Naive thymus-derived CD4-positive, alpha-beta T cell (primary cell): ENCODE data around the gene MIOX. TPM values are rescaled to one million over a fixed set of nuclear protein-coding genes. Genes with fewer than 3 reads are reported as not detected.

Source experiments
- ATAC-seq: fragments of 150-1000 bp; cut with Tn5 transposase; 2 replicates; pipeline ENCODE4 v1.10.0; 2021; ENCODE audit warnings: mild to moderate bottlenecking, moderate library complexity
- CTCF ChIA-PET: fragments of 350-600 bp; sonication (Branson Sonifier 250); formaldehyde crosslinking; loops from one replicate; lab custom pipeline; 2021; ENCODE audit warnings: antibody characterized with exemption; lab: Charles Lee
- POLR2A ChIA-PET: fragments of 350-600 bp; sonication (Branson Sonifier 250); formaldehyde crosslinking; loops from one replicate; lab custom pipeline; 2021; ENCODE audit warnings: antibody characterized with exemption, inconsistent platforms; lab: Charles Lee
- DNase-seq, 9 donors: peaks; one replicate each; pipeline versions ENCODE4 v3.0.0 to v3.0.0-alpha.2; 2020 to 2022; ENCODE audit warnings: mixed read lengths in 1 of 9
- H3K27ac ChIP-seq: one replicate; pipeline ENCODE4 v1.7.0; 2013; ENCODE audit warnings: mild to moderate bottlenecking, low read depth, low read length, moderate library complexity
- H3K27me3 ChIP-seq, 2 donors: one replicate each; pipeline ENCODE4 v1.7.0; 2013; ENCODE audit warnings: low read length in 2 of 2, mild to moderate bottlenecking in 2 of 2, moderate library complexity in 2 of 2; ENCODE audit not compliant: control insufficient read depth in 2 of 2, insufficient read depth in 2 of 2
- H3K36me3 ChIP-seq, 3 experiments: 1 replicate in 2 of 3; 2 replicates in 1 of 3; pipeline ENCODE4 v1.7.0; 2013; ENCODE audit warnings: low read length in 3 of 3, mild to moderate bottlenecking in 3 of 3, moderate library complexity in 1 of 3; ENCODE audit not compliant: insufficient read depth in 3 of 3, control insufficient read depth in 2 of 3
- H3K4me1 ChIP-seq, 2 donors: one replicate each; pipeline ENCODE4 v1.7.0; 2013; ENCODE audit warnings: low read length in 2 of 2, mild to moderate bottlenecking in 2 of 2, moderate library complexity in 1 of 2; ENCODE audit not compliant: control insufficient read depth in 2 of 2, insufficient read depth in 2 of 2
- H3K4me3 ChIP-seq: 2 replicates; pipeline ENCODE4 v1.7.0; 2013; ENCODE audit warnings: mild to moderate bottlenecking, low read length
- H3K9me3 ChIP-seq, 3 experiments: 1 replicate in 2 of 3; 2 replicates in 1 of 3; pipeline ENCODE4 v1.7.0; 2013; ENCODE audit warnings: low read length in 3 of 3; ENCODE audit not compliant: control insufficient read depth in 2 of 3
- H3K27ac Mint-ChIP-seq, 9 donors: one replicate each; pipeline ENCODE4 v1.8.0; 2020 to 2022; ENCODE audit warnings: mixed read lengths in 9 of 9, mild to moderate bottlenecking in 8 of 9, moderate library complexity in 5 of 9, inconsistent platforms in 2 of 9
- H3K27me3 Mint-ChIP-seq, 5 donors: one replicate each; pipeline ENCODE4 v1.8.0; 2021 to 2022; ENCODE audit warnings: mixed read lengths in 5 of 5, mild to moderate bottlenecking in 1 of 5
- H3K36me3 Mint-ChIP-seq, 5 donors: one replicate each; pipeline ENCODE4 v1.8.0; 2020 to 2022; ENCODE audit warnings: mixed read lengths in 5 of 5, mild to moderate bottlenecking in 3 of 5, inconsistent platforms in 1 of 5
- H3K4me1 Mint-ChIP-seq, 7 donors: one replicate each; pipeline ENCODE4 v1.8.0; 2020 to 2022; ENCODE audit warnings: mixed read lengths in 7 of 7, mild to moderate bottlenecking in 3 of 7, inconsistent platforms in 1 of 7
- H3K4me3 Mint-ChIP-seq, 10 donors: one replicate each; pipeline ENCODE4 v1.8.0; 2020 to 2022; ENCODE audit warnings: mild to moderate bottlenecking in 10 of 10, mixed read lengths in 10 of 10, moderate library complexity in 6 of 10, inconsistent platforms in 2 of 10
- H3K9me3 Mint-ChIP-seq, 11 donors: one replicate each; pipeline ENCODE4 v1.8.0; 2020 to 2022; ENCODE audit warnings: mixed read lengths in 11 of 11, mild to moderate bottlenecking in 4 of 11, inconsistent platforms in 1 of 11, moderate library complexity in 1 of 11
- intact Hi-C, 2 donors: fragments of 100-400 bp; cut with micrococcal nuclease; formaldehyde crosslinking; loops; one replicate each; pipeline ENCODE4 v1.15.1; 2023
- polyA plus RNA-seq, 2 donors: library from polyadenylated mRNA; unstranded; fragments of 300-500 nt; fragmentation: Illumina TruSeq; gene quantifications; one replicate each; pipeline ENCODE4 v1.2.3, GENCODE V29; 2021
- total RNA-seq, 6 experiments: library from RNA in 5 of 6; stranded (reverse) in 5 of 6; gene quantifications; 1 replicate in 5 of 6; 2 replicates in 1 of 6; pipeline ENCODE4 v1.2.3 and lab custom pipeline; 2021 to 2026

The MIOX gene
- total and polyA plus RNA-seq, 7 experiments from 2014 or later: 0.22 TPM; not detected in 6

DNA sequence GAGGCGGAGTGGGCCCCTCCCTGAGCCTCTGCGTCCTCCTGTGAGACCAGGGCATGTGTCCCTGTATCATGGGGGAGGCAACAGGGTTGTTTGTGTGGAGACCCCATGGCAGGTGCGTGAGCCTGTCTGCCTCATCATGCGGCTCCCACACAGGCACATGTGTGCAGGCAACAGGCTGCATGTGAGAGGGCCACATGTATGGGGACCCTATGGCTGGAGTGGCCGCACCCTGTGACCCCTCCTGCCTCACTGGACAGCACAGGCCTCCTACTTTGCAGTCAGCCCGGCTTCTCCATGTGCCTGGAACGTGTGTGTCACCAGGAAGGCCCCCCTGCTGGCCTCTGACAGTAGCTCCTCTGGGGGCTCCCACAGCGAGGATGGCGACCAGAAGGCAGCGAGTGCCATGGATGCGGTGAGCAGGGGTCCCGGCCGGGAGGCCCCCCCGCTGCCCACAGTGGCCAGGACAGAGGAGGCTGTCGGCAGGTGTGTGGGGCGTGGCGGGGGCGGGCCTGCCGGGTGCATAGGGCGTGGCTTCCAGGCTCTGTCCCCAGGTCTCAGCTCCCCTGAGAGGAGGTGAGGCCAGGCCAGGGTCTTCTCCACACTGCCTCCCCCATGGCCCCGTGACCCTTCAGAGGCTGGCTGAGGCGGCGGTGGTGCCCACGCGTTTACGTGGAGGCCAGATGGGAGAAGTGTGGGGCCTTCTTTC is 46.0 kb upstream of the MIOX start:
- Histone ChIP-seq H3K36me3 (peaks cover 0 to 72% (median 25%) of the 10 kb centered on the region in 3 experiments), H3K9me3 (no peaks in the 10 kb centered on the region), H3K4me1 (peaks cover 6 to 13% of the 10 kb centered on the region in 2 donors), H3K27me3 (no peaks in the 10 kb centered on the region), H3K4me3 (no peak overlapping the region), H3K27ac (no peak overlapping the region)
- ATAC-seq (no peak), DNase-seq (peak in 1 of 9 donors; percentile 6)
- ChIA-PET CTCF (interaction anchor here (0.8 kb wide), 1 partner anchor 152 kb away, joined by 3 read pairs; no protein-coding TSS in a partner anchor), POLR2A (interaction anchor here (0.7 to 0.8 kb wide), 2 partner anchors 32 to 180 kb away, joined by 3 read pairs; no protein-coding TSS in a partner anchor)
- no peaks in the 10 kb centered on the region for H3K27me3 Mint-ChIP-seq
- H3K27ac Mint-ChIP-seq: no peak overlapping the region
- H3K4me3 Mint-ChIP-seq: no peak overlapping the region
- peaks cover 0 to 3% (median 0%) of the 10 kb centered on the region in 5 donors for H3K36me3 Mint-ChIP-seq
- H3K4me1 Mint-ChIP-seq: peaks cover 0 to 16% (median 10%) of the 10 kb centered on the region in 7 donors
- intact Hi-C loops: loop anchor here in 1 of 2 donors (10.0 kb wide), 1 partner anchor 54 kb away; no protein-coding TSS in a partner anchor
- no peaks in the 10 kb centered on the region for H3K9me3 Mint-ChIP-seq

DNA sequence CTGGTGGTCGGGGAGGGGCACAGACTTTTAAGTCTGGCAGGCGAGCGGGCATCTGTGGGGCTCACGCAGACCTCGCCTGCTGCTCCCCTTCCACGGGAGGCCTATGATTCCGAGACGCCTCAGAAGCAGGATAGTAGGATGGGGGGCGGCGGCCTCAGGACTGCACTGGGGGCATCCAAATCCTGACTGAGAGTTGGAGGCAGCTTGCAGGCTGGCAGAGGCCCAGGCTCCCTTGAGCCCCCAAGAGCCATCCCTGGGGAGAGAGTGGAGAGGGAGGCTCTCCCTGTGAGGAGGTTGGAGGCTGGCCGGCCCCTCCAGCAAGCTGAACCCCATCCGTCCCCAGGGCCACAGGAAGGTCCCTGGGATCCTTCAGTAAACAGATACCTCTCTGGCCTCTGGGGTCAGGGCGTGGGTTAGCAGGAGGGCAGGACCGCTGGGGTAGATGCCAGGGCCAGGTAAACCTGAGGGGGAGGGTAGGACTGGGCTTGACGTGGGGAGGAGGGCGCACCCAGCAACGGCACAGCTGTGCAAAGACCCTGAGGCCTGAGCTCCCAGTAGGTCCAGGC is 45.1 kb upstream of the MIOX start:
- H3K27ac Mint-ChIP-seq: peak overlapping the region in 4 of 9 donors; percentile 8 to 78 (median 43)
- POLR2A ChIA-PET: interaction anchor here (0.7 to 1.4 kb wide), 2 partner anchors 84 to 180 kb away, joined by 3 read pairs; partner anchors contain the start of gene SCO2
- H3K36me3 Mint-ChIP-seq: peaks cover 0 to 3% (median 0%) of the 10 kb centered on the region in 5 donors
- no peaks in the 10 kb centered on the region for H3K9me3 Mint-ChIP-seq
- Histone ChIP-seq H3K4me3 (no peak overlapping the region), H3K27me3 (no peaks in the 10 kb centered on the region), H3K36me3 (peaks cover 0 to 71% (median 19%) of the 10 kb centered on the region in 3 experiments), H3K27ac (no peak overlapping the region), H3K4me1 (peaks cover 9 to 17% of the 10 kb centered on the region in 2 donors), H3K9me3 (no peaks in the 10 kb centered on the region)
- intact Hi-C loops: loop anchor here in 1 of 2 donors (10.0 kb wide), 1 partner anchor 53 kb away; no protein-coding TSS in a partner anchor
- H3K4me3 Mint-ChIP-seq: no peak overlapping the region
- CTCF ChIA-PET: no interaction called here
- H3K4me1 Mint-ChIP-seq: peaks cover 0 to 19% (median 14%) of the 10 kb centered on the region in 7 donors
- DNase-seq (peak in 1 of 9 donors; percentile 8), ATAC-seq (no peak)
- H3K27me3 Mint-ChIP-seq: no peaks in the 10 kb centered on the region

DNA sequence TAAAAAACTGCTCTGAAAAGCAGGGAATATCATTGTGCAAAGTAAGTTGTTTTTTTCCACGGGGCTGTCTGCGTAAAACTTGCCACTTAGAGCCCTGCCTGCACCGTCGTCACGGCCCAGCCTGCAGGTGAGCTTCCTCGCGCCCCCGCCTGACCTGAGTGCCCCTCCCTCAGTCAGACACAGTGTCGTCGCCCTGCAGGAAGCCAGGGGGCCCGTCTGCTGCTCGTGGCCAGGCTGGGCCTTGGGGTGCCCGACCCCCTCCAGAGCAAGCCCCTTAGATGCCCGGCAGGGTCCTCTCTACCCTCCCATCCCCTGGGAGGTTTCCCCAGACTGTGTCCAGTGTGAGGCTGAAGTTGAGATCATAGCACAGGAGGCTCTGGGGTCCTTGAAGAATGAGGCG is 43.5 kb upstream of the MIOX start:
- intact Hi-C loops: loop anchor here in 1 of 2 donors (10.0 kb wide), 1 partner anchor 52 kb away; no protein-coding TSS in a partner anchor
- ChIA-PET CTCF (no interaction called here), POLR2A (interaction anchor here (0.7 kb wide), 1 partner anchor 37 kb away, joined by 3 read pairs; no protein-coding TSS in a partner anchor)
- Mint-ChIP-seq H3K4me3 (peak overlapping the region in 2 of 10 donors; percentile 29 to 41), H3K36me3 (peaks cover 0 to 3% (median 0%) of the 10 kb centered on the region in 5 donors), H3K9me3 (no peaks in the 10 kb centered on the region), H3K27me3 (no peaks in the 10 kb centered on the region), H3K27ac (peak overlapping the region; percentile 25 to 85 (median 60)), H3K4me1 (peaks cover 0 to 19% (median 17%) of the 10 kb centered on the region in 7 donors)
- Histone ChIP-seq H3K27me3 (no peaks in the 10 kb centered on the region), H3K9me3 (no peaks in the 10 kb centered on the region), H3K36me3 (peaks cover under 1 to 72% (median 20%) of the 10 kb centered on the region in 3 experiments), H3K27ac (peak overlapping the region; percentile 7), H3K4me3 (no peak overlapping the region), H3K4me1 (peaks cover 9 to 17% of the 10 kb centered on the region in 2 donors)
- ATAC-seq: no peak
- DNase-seq: peak in 1 of 9 donors; percentile 7

DNA sequence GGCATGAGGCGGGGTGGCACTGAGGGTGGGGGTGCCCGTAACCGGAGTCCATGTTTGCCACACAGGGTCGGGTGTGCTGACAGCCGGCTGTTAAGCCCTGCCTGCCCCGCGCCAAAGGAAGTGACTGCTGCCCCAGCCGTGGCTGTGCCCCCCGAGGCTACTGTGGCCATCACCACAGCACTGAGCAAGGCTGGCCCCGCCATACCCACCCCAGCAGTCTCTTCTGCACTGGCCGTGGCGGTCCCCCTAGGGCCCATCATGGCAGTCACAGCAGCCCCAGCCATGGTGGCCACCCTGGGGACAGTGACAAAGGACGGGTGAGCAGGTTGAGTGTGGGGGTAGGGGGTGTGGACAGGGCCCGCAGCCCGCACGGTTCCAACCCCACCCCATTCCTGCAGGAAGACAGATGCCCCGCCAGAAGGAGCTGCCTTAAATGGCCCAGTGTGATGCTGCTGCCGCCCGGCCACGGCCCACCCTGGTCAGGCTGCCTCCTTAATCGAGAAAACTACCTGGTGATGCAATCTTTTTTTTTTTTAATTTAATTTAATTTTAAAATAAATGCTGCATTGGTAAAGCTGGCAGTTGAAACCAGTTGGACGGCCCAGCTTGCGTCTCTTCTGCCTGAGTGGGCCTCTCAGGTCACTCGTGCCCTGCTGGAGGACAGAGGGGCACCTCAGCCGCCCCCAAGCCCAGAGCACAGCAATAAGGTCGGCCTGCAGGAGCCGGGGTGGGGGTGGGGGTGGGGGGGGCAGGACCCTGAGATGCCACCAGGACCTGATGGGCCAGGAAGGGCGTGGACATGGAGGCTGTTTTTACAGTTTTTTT is 42.6 kb upstream of the MIOX start:
- POLR2A ChIA-PET: interaction anchor here (0.7 kb wide), 1 partner anchor 36 kb away, joined by 3 read pairs; no protein-coding TSS in a partner anchor

DNA sequence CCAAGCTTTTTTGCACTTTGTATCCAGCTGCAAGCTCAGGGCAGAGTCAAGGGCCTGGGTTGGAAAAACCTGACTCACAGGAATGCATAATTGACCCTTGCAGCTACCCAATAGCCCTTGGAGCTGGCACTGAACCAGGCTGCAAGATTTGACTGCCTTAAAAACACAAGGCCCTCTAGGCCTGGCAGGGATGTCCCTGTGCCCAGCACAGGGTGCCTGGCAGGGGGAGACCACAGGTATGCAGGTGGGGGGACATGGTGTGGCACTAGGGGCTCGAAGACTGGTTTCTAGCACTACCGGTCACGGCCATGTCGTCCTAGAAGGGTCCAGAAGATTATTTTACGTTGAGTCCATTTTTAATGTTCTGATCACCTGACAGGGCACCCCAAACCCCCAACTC is 42.0 kb upstream of the MIOX start:
- no peak for DNase-seq
- ChIA-PET CTCF (interaction anchor here (0.6 kb wide), 1 partner anchor 35 kb away, joined by 5 read pairs; no protein-coding TSS in a partner anchor), POLR2A (interaction anchor here (1.0 kb wide), 1 partner anchor 9 kb away, joined by 3 read pairs; no protein-coding TSS in a partner anchor)
- peaks cover 0 to 8% (median 6%) of the 10 kb centered on the region in 5 donors for H3K36me3 Mint-ChIP-seq
- H3K27ac Mint-ChIP-seq: peak overlapping the region in 8 of 9 donors; percentile 32 to 84 (median 68)
- H3K4me3 Mint-ChIP-seq: peak overlapping the region in 1 of 10 donors; percentile 69
- no peaks in the 10 kb centered on the region for H3K9me3 Mint-ChIP-seq
- no peak for ATAC-seq
- no peak overlapping the region for H3K4me3 ChIP-seq
- peaks cover 4 to 72% (median 16%) of the 10 kb centered on the region in 3 experiments for H3K36me3 ChIP-seq
- no peaks in the 10 kb centered on the region for H3K9me3 ChIP-seq
- intact Hi-C loops: loop anchor here in 1 of 2 donors (2.0 to 10.0 kb wide), 2 partner anchors 26 to 50 kb away; no protein-coding TSS in a partner anchor
- H3K27me3 ChIP-seq: no peaks in the 10 kb centered on the region
- H3K4me1 Mint-ChIP-seq: peaks cover 0 to 25% (median 19%) of the 10 kb centered on the region in 7 donors
- peaks cover 9 to 20% of the 10 kb centered on the region in 2 donors for H3K4me1 ChIP-seq
- peak overlapping the region; percentile 55 for H3K27ac ChIP-seq
- no peaks in the 10 kb centered on the region for H3K27me3 Mint-ChIP-seq

More for the DNA sequence above, 42.6 kb upstream of the MIOX start:
- Histone ChIP-seq H3K27me3 (no peaks in the 10 kb centered on the region), H3K4me3 (no peak overlapping the region), H3K4me1 (peaks cover 9 to 17% of the 10 kb centered on the region in 2 donors), H3K27ac (no peak overlapping the region), H3K36me3 (peaks cover 4 to 72% (median 22%) of the 10 kb centered on the region in 3 experiments), H3K9me3 (no peaks in the 10 kb centered on the region)
- CTCF ChIA-PET: interaction anchor here (0.6 kb wide), 1 partner anchor 31 kb away, joined by 3 read pairs; no protein-coding TSS in a partner anchor
- intact Hi-C loops: loop anchor here in 1 of 2 donors (2.0 to 10.0 kb wide), 2 partner anchors 27 to 51 kb away; no protein-coding TSS in a partner anchor
- Mint-ChIP-seq H3K36me3 (peaks cover 0 to 6% (median 3%) of the 10 kb centered on the region in 5 donors), H3K9me3 (no peaks in the 10 kb centered on the region), H3K27ac (peak overlapping the region in 8 of 9 donors; percentile 22 to 78 (median 52)), H3K27me3 (no peaks in the 10 kb centered on the region), H3K4me3 (no peak overlapping the region), H3K4me1 (peaks cover 0 to 21% (median 17%) of the 10 kb centered on the region in 7 donors)
- DNase-seq (peak in 1 of 9 donors; percentile 5), ATAC-seq (peak; percentile 14)
